ENCODE data around the gene CTSO. TPM values are rescaled to one million over a fixed set of nuclear protein-coding genes. Genes with fewer than 3 reads are reported as not detected.

Gene CTSO
- total RNA-seq, 1 experiment from 2014 or later, result 0.81 TPM

DNA sequence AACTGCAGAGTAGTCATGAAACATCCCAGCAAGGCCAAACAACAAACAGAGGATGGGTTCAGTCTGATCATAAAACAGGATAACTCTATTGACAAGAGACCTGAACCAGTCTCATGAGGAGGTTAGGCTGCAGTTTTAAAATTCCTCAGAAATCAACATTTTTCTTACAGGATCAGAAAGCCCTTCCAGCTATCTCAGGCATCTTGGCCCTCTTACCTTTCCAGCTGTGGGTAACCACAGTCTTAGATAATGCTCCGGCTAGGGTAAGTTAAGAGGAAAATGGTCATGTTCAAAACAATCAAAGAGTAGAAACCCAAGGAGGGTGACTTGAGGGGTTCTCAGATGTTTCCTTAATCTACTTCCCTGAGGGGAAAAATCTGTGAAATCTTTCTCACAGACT, 5.1 kb downstream of the CTSO start:
- Histone ChIP-seq H2BK20ac (ENCODE audit: low read depth, low read length, poor library complexity, severe bottlenecking) (no peak overlapping the region), H3K56ac (ENCODE audit: insufficient read length, low read depth, low read length) (no peak overlapping the region), H3K23ac (ENCODE audit: insufficient read length, low read depth, low read length) (no peak overlapping the region), H3K4me1 (ENCODE audit: insufficient read depth, low read length) (no peaks in the 10 kb centered on the region), H4K91ac (ENCODE audit: insufficient read length, low read depth, low read length) (no peak overlapping the region), H3K4me2 (ENCODE audit: insufficient read depth, insufficient read length, low read length) (no peak overlapping the region), H3K23me2 (ENCODE audit: insufficient read length, low read depth, low read length, poor library complexity, severe bottlenecking) (no peaks in the 10 kb centered on the region), H4K5ac (ENCODE audit: insufficient read length, low read depth, low read length) (no peak overlapping the region), H3K9ac (ENCODE audit: extremely low read depth, insufficient read length, low read length) (no peak overlapping the region), H3K4ac (ENCODE audit: low read depth, low read length) (no peak overlapping the region), H4K8ac (replicated peaks; ENCODE audit: insufficient read length, low read depth, low read length) (no peak overlapping the region), H2BK120ac (ENCODE audit: low read depth, low read length, poor library complexity, severe bottlenecking) (no peak overlapping the region), H3K18ac (ENCODE audit: insufficient read length, low read depth, low read length) (no peak overlapping the region), H3K14ac (ENCODE audit: insufficient read depth, low read length) (no peak overlapping the region), H3K27ac (ENCODE audit: insufficient read length, low read depth, low read length) (no peak overlapping the region), H2BK15ac (ENCODE audit: low read depth, low read length) (no peak overlapping the region), H2BK5ac (ENCODE audit: insufficient read length, low read length) (no peak overlapping the region), H2AK5ac (ENCODE audit: insufficient read length, low read length) (no peak overlapping the region), H3T11ph (ENCODE audit: low read length) (no peak overlapping the region), H3K9me3 (ENCODE audit: control insufficient read depth, low read depth, low read length) (no peaks in the 10 kb centered on the region), H4K20me1 (ENCODE audit: control insufficient read depth, insufficient read depth, insufficient read length) (no peaks in the 10 kb centered on the region), H3K79me1 (ENCODE audit: insufficient read depth, low read depth, low read length, poor library complexity, severe bottlenecking) (no peaks in the 10 kb centered on the region), H2BK12ac (ENCODE audit: insufficient read length, low read depth, low read length) (no peak overlapping the region), H3K79me2 (ENCODE audit: insufficient read depth, low read length) (no peaks in the 10 kb centered on the region), H2AFZ (ENCODE audit: low read length) (no peak overlapping the region), H3K27me3 (ENCODE audit: insufficient read depth, low read length) (no peaks in the 10 kb centered on the region)
- no CpG with 5 or more reads among the region's 1 CpG for WGBS (ENCODE audit: extremely low coverage, insufficient read length, low lambda C conversion rate)
- Mint-ChIP-seq H3K4me1 (0 out of 4 replicates have a peak, but pooled peaks cover 0 to 3% of the 10 kb centered on the region in 2 experiments), H3K4me3 (no peak overlapping the region), H3K27ac (no peak overlapping the region), H3K9me3 (no peaks in the 10 kb centered on the region), H3K27me3 (ENCODE audit: low read depth) (no peaks in the 10 kb centered on the region; the same call in 1 of the 2 replicates), H3K36me3 (ENCODE audit: insufficient read depth in 1 of 3, low read depth in 3 of 3) (no peaks in the 10 kb centered on the region)
- no peak for DNase-seq
- TF ChIP-seq, protein P1, sequence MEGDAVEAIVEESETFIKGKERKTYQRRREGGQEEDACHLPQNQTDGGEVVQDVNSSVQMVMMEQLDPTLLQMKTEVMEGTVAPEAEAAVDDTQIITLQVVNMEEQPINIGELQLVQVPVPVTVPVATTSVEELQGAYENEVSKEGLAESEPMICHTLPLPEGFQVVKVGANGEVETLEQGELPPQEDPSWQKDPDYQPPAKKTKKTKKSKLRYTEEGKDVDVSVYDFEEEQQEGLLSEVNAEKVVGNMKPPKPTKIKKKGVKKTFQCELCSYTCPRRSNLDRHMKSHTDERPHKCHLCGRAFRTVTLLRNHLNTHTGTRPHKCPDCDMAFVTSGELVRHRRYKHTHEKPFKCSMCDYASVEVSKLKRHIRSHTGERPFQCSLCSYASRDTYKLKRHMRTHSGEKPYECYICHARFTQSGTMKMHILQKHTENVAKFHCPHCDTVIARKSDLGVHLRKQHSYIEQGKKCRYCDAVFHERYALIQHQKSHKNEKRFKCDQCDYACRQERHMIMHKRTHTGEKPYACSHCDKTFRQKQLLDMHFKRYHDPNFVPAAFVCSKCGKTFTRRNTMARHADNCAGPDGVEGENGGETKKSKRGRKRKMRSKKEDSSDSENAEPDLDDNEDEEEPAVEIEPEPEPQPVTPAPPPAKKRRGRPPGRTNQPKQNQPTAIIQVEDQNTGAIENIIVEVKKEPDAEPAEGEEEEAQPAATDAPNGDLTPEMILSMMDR (conservative IDR thresholded peaks at IDR 0.05), result no peak

Measured in H9 (cell line).